Putamen (tissue), 1 donor: ENCODE data around the gene RTBDN.
"Not testable (repeated sequence)": the region's sequence is repeated elsewhere in the genome, so short reads cannot be mapped to it uniquely, and the experiment has no call there.

ENCODE experiments used
- DNase-seq: peaks from one replicate; pipeline ENCODE4 v3.0.0-alpha.2; 2016; ENCODE audit warnings: low spot score

RTBDN gene

DNA sequence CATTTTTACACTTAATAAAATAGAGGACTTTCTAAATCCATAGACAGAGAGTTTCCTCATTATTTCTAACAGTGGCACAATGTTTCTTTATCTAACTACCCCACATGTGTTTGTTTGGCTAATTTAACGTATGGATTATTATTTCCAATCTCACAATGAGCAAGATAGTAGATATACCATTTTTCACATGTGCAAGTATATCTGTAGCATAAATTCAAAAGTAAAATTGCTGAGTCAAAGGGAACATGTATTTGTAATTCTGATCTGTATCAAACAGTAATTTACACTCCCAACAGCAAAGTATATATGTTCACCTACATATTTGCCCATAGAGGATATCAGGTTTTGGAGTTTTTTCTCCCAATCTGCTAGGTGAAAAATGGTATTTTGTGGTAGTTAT lies 22.3 kb upstream of the RTBDN start:
- no peak for DNase-seq

DNA sequence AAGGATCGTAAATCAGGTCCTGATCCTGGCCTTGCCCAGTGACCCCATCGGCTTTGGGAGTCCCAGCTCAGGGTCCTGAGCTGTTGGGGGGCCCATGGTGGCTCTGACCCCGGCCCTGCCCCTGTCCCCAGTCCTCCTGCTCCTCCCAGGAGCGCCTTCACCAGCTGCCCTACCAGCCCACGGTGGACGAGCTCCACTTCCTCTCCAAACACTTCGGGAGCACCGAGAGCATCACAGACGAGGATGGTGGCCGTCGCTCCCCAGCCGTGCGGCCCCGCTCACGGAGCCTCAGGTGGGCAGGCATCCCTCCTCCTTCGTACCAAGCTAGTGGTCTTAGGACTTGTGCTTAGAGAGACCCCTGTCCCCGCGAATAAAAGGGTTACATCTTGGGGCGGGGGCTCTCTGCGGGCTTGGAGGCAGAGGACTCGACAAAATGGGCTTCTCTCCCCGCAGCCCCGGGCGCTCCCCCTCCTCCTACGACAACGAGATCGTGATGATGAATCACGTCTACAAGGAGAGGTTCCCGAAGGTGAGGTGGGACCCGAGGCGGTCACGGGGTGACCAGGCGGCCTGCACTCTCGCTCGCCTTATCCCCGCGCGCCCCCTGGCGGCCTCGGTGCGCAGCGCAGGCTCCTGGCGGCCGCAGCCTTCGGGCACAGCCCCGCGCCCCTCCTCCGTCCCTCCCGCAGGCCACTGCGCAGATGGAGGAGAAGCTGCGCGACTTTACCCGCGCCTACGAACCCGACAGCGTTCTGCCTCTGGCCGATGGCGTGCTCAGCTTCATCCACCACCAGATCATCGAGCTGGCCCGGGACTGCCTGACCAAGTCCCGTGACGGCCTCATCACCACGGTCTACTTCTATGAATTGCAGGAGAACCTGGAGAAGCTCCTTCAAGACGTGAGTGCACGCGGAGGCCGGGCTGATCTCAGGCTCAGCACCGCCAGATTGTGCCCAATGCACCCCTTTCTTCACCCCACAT lies 13.1 kb upstream of the RTBDN start:
- DNase-seq, result peak; percentile 60

DNA sequence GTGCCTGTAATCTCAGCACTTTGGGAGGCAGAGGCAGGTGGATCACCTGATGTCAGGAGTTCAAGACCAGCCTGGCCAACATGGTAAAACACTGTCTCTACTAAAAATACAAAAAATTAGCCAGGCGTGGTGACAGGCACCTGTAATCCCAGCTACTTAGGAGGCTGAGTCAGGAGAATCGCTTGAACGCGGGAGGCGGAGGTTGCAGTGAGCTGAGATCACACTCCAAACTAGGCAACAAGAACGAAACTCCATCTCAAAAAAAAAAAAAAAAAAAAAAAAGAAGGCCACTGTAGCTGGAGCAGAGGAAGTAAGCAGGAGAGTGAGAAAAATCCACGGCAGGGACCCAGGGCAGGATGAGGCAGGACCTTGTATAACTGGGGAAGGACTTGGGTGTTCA lies 12.2 kb upstream of the RTBDN start:
- DNase-seq, result not testable (repeated sequence)

- no peak for DNase-seq
Observed at GRCh38 chr19:12843999-12844732, 9.8 kb upstream of the RTBDN start.

DNA sequence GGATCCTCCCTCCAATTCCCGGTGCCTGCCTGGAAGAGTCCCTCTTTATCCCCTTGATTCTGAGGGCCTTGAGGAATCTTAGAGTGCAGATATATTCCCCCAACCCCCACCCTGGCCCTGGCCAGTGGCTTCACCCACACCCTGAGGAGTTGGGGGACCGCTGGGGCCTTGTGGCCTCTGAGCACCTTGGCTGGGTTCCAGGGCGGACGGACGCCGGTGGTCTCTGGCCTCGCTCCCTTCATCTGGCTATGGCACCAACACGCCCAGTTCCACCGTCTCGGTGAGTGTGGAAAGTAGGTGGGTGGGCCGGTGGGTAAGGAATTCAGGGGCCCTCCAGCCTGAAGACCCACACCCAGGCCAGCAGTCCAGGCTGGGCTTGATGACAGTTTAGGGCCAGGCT lies 8.9 kb upstream of the RTBDN start:
- DNase-seq, result no peak

DNA sequence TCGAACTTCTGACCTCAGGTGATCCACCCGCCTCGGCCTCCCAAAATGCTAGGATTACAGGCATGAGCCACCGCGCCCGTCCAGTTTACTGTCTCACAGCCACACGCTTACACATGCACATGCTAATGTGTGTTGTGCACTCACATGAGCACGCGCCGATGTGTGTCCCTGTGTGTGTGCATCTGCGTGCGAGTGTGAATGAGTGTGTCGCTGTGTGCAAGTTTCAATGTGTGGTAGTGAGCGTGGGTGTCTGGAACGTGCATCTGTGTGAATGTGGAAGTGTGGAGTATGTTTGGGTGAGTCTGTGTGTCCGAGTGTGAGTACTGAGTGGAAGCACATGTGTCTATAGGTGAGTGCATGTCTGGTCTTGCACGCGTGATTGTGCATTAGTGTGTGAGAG lies 8.1 kb upstream of the RTBDN start:
- DNase-seq, result no peak

DNA sequence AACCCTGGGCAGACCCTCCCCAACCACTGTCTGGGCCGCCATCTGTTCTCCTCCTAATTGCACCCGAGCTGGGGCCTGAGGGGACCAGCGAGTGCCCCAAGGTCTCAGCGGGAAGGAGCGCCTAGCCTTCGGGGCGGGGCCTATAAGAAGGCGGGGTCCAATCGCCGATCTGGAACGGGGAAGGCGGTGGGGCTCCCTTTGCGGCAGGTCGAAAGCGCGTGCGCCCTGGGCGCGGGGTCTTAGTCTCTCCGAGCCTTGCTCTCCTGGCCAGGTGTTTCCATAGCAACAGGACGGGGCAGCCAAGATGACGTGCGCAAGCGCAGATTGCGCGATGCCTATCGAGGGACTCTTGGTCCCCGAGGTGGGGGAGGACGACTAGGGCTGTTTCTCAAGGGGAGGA lies 6.7 kb upstream of the RTBDN start:
- DNase-seq, result no peak

- no peak for DNase-seq
Observed at GRCh38 chr19:12840091-12841079, 6.0 kb upstream of the RTBDN start.

DNA sequence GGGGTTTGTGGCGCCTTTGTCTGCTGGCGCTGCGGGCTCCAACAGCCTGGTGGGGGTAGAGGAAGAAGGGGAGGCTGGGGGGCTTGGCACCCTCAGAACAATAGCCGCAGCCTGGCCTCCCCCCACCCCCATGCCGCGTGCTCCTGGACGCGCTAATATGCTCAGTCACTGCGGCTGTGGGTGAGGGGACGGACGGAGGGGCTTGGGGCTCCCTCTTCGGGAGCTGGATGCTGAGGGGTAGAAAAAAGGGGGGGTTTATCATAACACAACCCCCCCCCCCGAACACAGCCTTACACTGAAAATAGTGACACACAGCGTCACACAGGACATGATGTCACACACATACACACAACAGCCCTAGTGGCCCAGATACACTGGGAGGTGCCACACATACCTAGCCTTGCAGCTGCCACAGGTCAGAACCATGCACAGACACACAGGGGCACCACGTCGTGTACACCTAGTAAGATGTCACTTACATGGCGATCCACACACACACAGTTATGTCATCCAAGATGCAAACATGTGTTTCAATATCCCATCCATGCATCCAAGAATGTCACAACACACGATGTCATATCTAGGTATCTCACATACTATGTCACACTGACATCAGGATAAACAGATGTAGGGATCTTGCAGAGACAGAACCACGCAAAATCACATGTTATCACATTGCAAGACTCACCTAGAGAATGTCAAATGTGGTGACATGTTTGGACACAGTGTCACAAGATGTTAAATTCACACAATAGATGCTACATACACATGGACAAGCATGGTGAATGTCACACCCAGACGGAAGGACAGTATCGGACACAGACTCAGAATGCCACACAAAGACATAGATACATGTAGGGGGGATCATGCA lies 4.7 kb upstream of the RTBDN start:
- no peak for DNase-seq

DNA sequence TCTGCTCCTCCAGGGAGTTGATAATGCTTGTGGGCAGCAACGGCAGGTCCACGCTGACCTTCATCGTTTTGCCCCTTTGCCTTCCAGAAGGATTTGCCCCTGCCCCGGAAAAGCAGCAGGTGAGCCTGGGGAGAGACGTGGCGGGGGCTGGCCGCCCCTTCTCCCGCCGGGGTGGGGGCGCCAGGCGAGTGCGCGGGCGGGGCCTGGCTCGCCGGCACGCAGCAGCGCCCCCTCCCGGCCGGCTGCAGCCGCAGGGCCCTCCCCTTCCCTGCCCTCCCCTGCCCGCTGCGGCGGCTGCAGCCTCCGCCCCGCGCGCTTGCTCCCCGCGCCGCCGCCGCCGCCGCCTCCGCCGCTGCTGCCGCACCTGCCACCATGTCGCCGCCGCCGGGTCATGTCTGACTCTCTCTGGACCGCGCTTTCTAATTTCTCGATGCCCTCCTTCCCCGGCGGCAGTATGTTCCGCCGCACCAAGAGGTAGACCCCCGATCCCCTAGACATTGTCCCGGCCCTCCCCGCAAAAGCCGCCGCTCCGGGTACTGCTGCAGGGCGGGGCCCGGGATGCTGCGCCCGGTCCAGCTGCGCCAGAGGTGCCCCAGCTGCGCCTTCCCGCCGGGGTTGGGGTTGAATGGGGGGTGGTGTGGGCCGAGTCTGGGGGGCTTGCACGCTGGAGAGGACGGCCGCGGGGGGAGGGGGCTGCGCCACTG lies 4.0 kb upstream of the RTBDN start, which contains the start of gene MAST1:
MAST1 (plus strand) TSS at position 334 of the 704 bp plus-strand sequence; CDS start at position 392, 58 bp downstream.
- DNase-seq, result peak; percentile 25

DNA sequence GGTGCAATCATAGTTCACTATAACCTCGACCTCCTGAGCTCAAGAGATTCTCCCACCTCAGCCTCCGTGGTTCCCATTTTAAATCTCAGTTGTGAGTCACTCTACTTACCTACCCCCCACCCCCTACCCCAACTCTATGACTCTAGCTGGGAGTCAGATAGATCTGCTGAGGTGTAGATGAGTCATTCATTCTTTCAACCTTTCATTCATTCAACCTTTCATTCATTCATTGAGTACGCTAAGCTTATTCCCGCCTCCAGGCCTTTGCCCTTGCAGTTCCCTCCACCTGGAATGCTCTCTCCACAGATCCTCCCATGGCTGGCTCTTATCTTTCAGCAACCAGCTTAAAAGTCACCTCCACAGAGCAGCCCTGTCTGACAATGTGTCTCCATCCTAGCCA lies 2.8 kb upstream of the RTBDN start:
- no peak for DNase-seq

GRCh38 chr19:12836529-12836863 lies 2.1 kb upstream of the RTBDN start:
- no peak for DNase-seq

- DNase-seq, result no peak
Observed at GRCh38 chr19:12834976-12835757, 788 bp upstream of the RTBDN start.

GRCh38 chr19:12833738-12834565 lies 427 bp downstream of the RTBDN start:
- DNase-seq, result no peak

DNA sequence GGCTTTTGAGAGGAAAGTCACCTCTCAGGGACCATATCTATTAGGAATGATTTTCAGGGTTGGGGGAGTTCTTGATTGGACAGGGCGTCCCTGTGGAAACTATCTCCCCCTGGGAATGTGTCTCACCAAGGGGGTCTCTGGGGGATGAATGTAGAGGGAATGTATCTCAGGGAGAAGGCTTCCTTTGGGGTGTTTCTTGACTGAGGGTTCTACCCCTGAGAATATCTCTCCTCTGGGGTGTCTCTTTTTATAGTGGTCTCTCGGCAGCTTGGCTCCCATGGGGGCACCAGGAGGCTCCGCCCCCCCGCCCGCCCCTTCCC lies 1.0 kb downstream of the RTBDN start:
- no peak for DNase-seq

GRCh38 chr19:12828494-12828893 lies 5.9 kb downstream of the RTBDN start:
- DNase-seq, result no peak

DNA sequence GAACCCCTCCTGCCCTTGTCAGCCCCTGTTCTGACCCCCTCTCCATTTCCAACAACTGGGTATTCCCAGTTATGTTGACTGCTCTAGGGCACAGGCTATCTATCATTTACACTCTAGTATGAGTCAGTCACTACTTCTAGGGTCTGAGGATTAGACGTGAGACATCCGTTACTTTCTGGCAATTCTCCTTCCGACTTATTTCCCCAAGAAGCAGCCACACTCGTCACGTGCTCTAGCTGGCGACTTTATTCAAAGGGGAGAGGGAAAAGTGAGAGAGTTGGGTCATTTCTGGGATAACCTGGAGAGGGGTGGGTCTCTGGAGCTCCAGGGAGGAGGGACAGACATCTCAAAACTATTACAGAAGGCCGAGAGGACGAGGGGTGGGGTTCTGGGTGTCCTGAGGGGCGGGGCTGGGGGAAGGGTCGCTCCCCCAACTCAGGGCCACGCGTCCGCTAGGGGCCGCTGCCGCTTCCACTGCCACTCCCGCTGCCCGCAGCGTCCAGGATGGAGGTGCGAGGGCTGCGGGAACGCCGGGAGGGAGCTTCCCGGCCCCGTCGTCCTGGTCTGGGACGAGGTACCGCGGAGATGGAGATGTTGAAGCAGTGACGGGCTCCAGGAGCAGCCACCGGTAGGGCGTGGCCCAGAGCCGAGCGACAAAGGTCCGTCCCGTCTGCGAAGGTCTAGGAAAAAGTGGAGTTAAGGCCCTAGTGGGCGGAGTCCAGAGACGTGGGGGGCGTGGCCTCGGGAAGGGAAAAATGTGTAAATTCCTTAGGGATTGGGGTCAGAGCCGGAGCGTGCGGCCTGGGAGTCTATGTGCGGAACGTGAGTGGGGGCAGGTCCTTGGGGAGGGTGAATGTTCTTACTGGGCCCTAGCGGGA lies 8.9 kb downstream of the RTBDN start:
- no peak for DNase-seq

DNA sequence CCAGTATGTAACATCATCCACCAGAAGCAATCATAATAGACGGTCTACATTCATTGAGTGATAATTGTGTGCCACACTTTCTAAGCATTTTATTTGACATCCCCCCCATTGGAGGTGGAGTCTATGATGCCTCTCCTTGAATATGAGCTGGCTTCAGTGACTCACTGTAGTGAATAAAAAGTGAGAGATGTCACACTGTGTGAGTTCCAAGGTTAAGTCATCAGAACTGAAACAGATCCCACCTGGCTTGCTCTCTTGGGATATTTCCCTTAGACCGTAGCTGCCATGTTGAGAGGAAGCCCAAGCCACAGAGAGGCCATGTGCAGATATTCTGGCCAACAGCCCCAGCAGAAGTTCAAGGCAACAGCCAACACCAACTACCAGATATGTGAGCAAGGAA lies 12.6 kb downstream of the RTBDN start:
- no peak for DNase-seq
